ENCODE measurements around the gene KIF21B.

GRCh38 chr1:201020040-201020591, 3.4 kb downstream of the KIF21B start:
- TF ChIP-seq CTCF (IDR thresholded peaks at IDR 0.05; ENCODE audit: borderline replicate concordance, extremely low read depth, low read length, poor library complexity, severe bottlenecking) (no peak), EZH2 (IDR thresholded peaks at IDR 0.05; ENCODE audit: borderline replicate concordance, low read depth, low read length, severe bottlenecking) (no peak)

Measured in DND-41 (cell line).